K562 (cell line): ENCODE measurements around the gene HPS4. TPM values are rescaled to one million over a fixed set of nuclear protein-coding genes. Genes with fewer than 3 reads are reported as not detected.

Experiments used
- ATF7 ChIP-seq: fragments of 450-650 bp; IDR thresholded peaks from 2 replicates; pipeline ENCODE4 v1.7.1; 2014; ENCODE audit warnings: mild to moderate bottlenecking, moderate library complexity
- CREB5 ChIP-seq: fragments of 250-450 bp; sonication (Bioruptor Pico); IDR thresholded peaks from 2 replicates; pipeline ENCODE4 v1.5.0; 2020; ENCODE audit warnings: mild to moderate bottlenecking
- GTF2E2 ChIP-seq: fragments of 200-800 bp; sonication (Bioruptor generic); IDR thresholded peaks from 2 replicates; pipeline ENCODE4 v1.6.1; 2016; ENCODE audit warnings: missing genetic modification characterization, missing compliant biosample characterization
- HIVEP1 ChIP-seq: fragments of 250-450 bp; sonication (Bioruptor Pico); IDR thresholded peaks from 2 replicates; pipeline ENCODE4 v1.4.0; 2020; ENCODE audit warnings: mild to moderate bottlenecking
- KDM4B ChIP-seq, 2 experiments: fragments of 450-650 bp in 1 of 2; sonication (generic) in 1 of 2; IDR thresholded peaks; 2 replicates each; pipeline ENCODE4 v1.6.1; 2016 to 2017; ENCODE audit warnings: borderline replicate concordance in 2 of 2, antibody characterized with exemption in 1 of 2, low read depth in 1 of 2, mild to moderate bottlenecking in 1 of 2
- KDM5B ChIP-seq: fragments of 200-600 bp; sonication (generic); IDR thresholded peaks from 2 replicates; pipeline ENCODE4 v1.6.1; 2012; ENCODE audit warnings: low read depth, mild to moderate bottlenecking, moderate library complexity, low read length, control low read depth, inconsistent platforms; ENCODE audit not compliant: insufficient replicate concordance
- KLF1 ChIP-seq: fragments of 450-650 bp; IDR thresholded peaks from 2 replicates; pipeline ENCODE4 v1.6.1; 2016; ENCODE audit warnings: missing genetic modification characterization, missing compliant biosample characterization
- MECOM ChIP-seq: fragments of 250-450 bp; sonication (Bioruptor Pico); IDR thresholded peaks from 2 replicates; pipeline ENCODE4 v1.8.0; 2022; ENCODE audit warnings: inconsistent platforms
- MXI1 ChIP-seq: IDR thresholded peaks from 2 replicates; pipeline ENCODE4 v1.6.1; 2011; ENCODE audit warnings: low read depth, mild to moderate bottlenecking, improper control_type of control experiment, low read length
- NFATC3 ChIP-seq: fragments of 450-650 bp; IDR thresholded peaks from 2 replicates; pipeline ENCODE4 v1.6.1; 2017; ENCODE audit warnings: mild to moderate bottlenecking
- PHF20 ChIP-seq: fragments of 450-650 bp; IDR thresholded peaks from 2 replicates; pipeline ENCODE4 v1.6.1; 2018; ENCODE audit not compliant: partially characterized antibody
- RBM15 ChIP-seq: fragments of 200-400 bp; formaldehyde crosslinking; IDR thresholded peaks from 2 replicates; pipeline ENCODE4 v1.6.1; 2018; ENCODE audit warnings: mild to moderate bottlenecking, low read length, moderate library complexity; ENCODE audit not compliant: insufficient read depth
- RBM34 ChIP-seq: fragments of 200-400 bp; formaldehyde crosslinking; IDR thresholded peaks from 2 replicates; pipeline ENCODE4 v1.6.1; 2018; ENCODE audit warnings: low read length, borderline replicate concordance; ENCODE audit not compliant: insufficient read depth
- SRSF3 ChIP-seq: fragments of 200-400 bp; formaldehyde crosslinking; IDR thresholded peaks from 2 replicates; pipeline ENCODE4 v1.6.1; 2016; ENCODE audit warnings: mild to moderate bottlenecking, low read length, moderate library complexity; ENCODE audit not compliant: insufficient read depth
- SRSF7 ChIP-seq: fragments of 200-400 bp; formaldehyde crosslinking; optimal IDR thresholded peaks from 2 replicates; pipeline ENCODE3; 2017; ENCODE audit warnings: mild to moderate bottlenecking, low read depth, low read length
- ZBTB43 ChIP-seq: sonication (generic); formaldehyde crosslinking; IDR thresholded peaks from 2 replicates; pipeline ENCODE4 v1.8.0; 2023; ENCODE audit warnings: mild to moderate bottlenecking, missing genetic modification reagents
- ZBTB7A ChIP-seq: IDR thresholded peaks from 2 replicates; pipeline ENCODE4 v1.6.1; 2011; ENCODE audit warnings: low read depth, mild to moderate bottlenecking, low read length, moderate library complexity, borderline replicate concordance; ENCODE audit not compliant: control insufficient read depth
- ZNF253 ChIP-seq: fragments of 250-450 bp; sonication (Bioruptor Pico); conservative IDR thresholded peaks from 2 replicates; pipeline ENCODE4 v1.6.1; 2021; ENCODE audit warnings: mild to moderate bottlenecking
- ZNF316 ChIP-seq: fragments of 450-650 bp; IDR thresholded peaks from 2 replicates; pipeline ENCODE4 v1.6.1; 2016
- ZNF583 ChIP-seq: fragments of 250-450 bp; sonication (Bioruptor Pico); IDR thresholded peaks from 2 replicates; pipeline ENCODE4 v1.4.0; 2020
- ZNF76 ChIP-seq: fragments of 250-450 bp; sonication (Bioruptor Pico); IDR thresholded peaks from 2 replicates; pipeline ENCODE4 v1.4.0; 2020; ENCODE audit warnings: mild to moderate bottlenecking, moderate library complexity, borderline replicate concordance
- polyA plus RNA-seq, 8 experiments: library from polyadenylated mRNA; depleted of rRNA in 4 of 8; stranded (reverse) in 5 of 8; unstranded in 3 of 8; fragments of >200 nt; fragmentation: Nextera tagmentation in 2 of 8; fragmentation: Illumina TruSeq in 1 of 8; extraction: Ambion mirVana in 2 of 8; extraction: Trizol in 1 of 8; gene quantifications; 2 replicates each; pipeline versions ENCODE4 v1.2.1 to v1.2.3, GENCODE V29; 2011 to 2014; ENCODE audit warnings: inconsistent platforms in 1 of 8, missing spikeins in 1 of 8
- total RNA-seq, 7 experiments: library from RNA; depleted of rRNA in 6 of 7; stranded (reverse); fragments of >200 nt in 6 of 7; fragmentation: Illumina TruSeq in 2 of 7; extraction: Trizol in 2 of 7; gene quantifications; 2 replicates each; pipeline versions ENCODE4 v1.2.1 to v1.2.3, GENCODE V29; 2011 to 2021; ENCODE audit warnings: low replicate concordance in 1 of 7
- TF ChIP-seq, protein P1 (sequence below): fragments of 450-650 bp; IDR thresholded peaks from one replicate; pipeline ENCODE4 v1.6.1; 2018; ENCODE audit warnings: mild to moderate bottlenecking, moderate library complexity; ENCODE audit not compliant: partially characterized antibody
- TF ChIP-seq, protein P2 (sequence below): fragments of 250-450 bp; sonication (Bioruptor Pico); IDR thresholded peaks from 2 replicates; pipeline ENCODE4 v1.5.0; 2021; ENCODE audit warnings: mild to moderate bottlenecking, moderate library complexity

Gene HPS4
- total and polyA plus RNA-seq, 9 of the 15 experiments (the other 6 are each of a cell fraction or from before 2014, with no cell fraction given), result 12.8 to 29.2 (median 25.3) TPM

- TF ChIP-seq ZNF583 (CRISPR knock-in tag), result no peak
- no peak for TF ChIP-seq RBM34
- no peak for TF ChIP-seq KDM5B
- TF ChIP-seq ZNF253 (CRISPR knock-in tag), result no peak
- TF ChIP-seq MECOM (CRISPR knock-in tag), result no peak
- TF ChIP-seq ZBTB7A, result no peak
- TF ChIP-seq, protein P1, sequence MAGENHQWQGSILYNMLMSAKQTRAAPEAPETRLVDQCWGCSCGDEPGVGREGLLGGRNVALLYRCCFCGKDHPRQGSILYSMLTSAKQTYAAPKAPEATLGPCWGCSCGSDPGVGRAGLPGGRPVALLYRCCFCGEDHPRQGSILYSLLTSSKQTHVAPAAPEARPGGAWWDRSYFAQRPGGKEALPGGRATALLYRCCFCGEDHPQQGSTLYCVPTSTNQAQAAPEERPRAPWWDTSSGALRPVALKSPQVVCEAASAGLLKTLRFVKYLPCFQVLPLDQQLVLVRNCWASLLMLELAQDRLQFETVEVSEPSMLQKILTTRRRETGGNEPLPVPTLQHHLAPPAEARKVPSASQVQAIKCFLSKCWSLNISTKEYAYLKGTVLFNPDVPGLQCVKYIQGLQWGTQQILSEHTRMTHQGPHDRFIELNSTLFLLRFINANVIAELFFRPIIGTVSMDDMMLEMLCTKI, result no peak
- no peak for TF ChIP-seq SRSF3
- TF ChIP-seq KLF1 (tag), result no peak
- no peak for TF ChIP-seq CREB5
- no peak for TF ChIP-seq NFATC3
- no peak for TF ChIP-seq ZNF76 (CRISPR knock-in tag)
- no peak for TF ChIP-seq ZNF316
- TF ChIP-seq MXI1, result no peak
- TF ChIP-seq ZBTB43, result no peak
- TF ChIP-seq HIVEP1 (CRISPR knock-in tag), result no peak
- TF ChIP-seq PHF20, result no peak
- no peak for TF ChIP-seq SRSF7
- no peak for TF ChIP-seq GTF2E2 (tag)
- TF ChIP-seq RBM15, result no peak
- TF ChIP-seq ATF7, result peak; percentile 74
- TF ChIP-seq, protein P2, sequence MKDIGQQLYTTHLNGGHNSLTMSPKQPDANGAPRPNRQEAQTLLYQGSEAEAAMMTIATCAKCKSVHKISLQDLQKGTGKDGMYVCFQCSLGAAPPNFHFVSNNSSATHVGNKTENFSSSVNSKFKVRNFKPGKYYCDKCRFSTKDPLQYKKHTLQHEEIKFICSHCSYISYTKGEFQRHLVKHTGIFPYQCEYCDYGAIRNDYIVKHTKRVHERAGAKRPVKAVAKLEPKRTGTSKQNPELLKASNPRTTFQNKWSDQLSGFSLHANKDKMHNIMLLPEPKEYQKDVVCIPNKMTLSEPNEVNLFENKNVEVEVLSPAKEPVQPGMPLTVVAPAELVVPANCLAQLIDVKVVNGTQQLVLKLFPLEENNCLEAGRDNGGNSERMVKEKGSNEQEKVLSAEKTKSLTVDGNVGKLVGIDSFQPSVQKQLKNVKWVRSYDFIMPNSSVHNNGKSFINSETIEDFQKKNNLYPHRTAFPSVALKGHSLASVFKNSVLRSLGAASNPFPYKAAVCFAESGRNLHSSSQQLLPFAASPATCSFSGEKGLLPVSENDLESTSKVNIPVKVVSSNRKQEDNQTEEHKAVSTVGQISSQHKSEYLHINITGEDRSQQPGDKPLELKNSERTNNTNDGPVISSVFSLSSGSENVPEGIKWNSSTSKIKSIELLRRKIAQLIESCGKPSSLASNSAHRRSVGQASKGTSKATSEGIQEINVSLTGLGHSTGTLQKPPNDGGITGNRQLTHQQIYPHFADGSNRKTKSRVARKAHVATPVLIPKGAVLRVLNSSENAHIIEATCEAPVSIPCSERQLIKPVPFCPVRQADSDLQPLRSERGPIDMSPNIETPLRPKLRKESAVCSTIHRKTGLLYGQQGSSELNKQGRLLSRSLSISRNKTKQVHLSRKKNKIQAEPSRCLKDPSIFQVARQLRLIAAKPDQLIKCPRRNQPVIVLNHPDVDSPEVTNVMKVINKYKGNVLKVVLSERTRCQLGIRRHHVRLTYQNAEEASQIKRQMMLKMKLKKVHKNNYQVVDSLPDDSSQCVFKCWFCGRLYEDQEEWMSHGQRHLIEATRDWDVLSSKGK (CRISPR knock-in tag), result no peak
- no peak for TF ChIP-seq KDM4B (IDR thresholded peaks at IDR 0.05; ENCODE audit: borderline replicate concordance in 2 of 2, low read depth in 1 of 2)
These were observed 78.6 kb downstream of the HPS4 start (continued) for GRCh38 chr22:26404851-26405421.
